ENCODE measurements around the gene TRAPPC10.

- no peak for TF ChIP-seq SUZ12 (IDR thresholded peaks at IDR 0.05; ENCODE audit: extremely low read depth, insufficient read depth, insufficient read length)
- no peak for TF ChIP-seq ZNF274 (IDR thresholded peaks at IDR 0.05; ENCODE audit: low read depth, low read length)
Observed at GRCh38 chr21:44000360-44000759, 11.7 kb upstream of the TRAPPC10 start.

Measured in NT2/D1 (cell line).